Ishikawa (cell line): ENCODE results near the gene BFSP2.

Source experiments
- CEBPB ChIP-seq: IDR thresholded peaks from 2 replicates; pipeline ENCODE4 v1.6.1; 2012
- CREB1 ChIP-seq: IDR thresholded peaks from 2 replicates; pipeline ENCODE4 v1.6.1; 2012; ENCODE audit warnings: low read depth
- EGR1 ChIP-seq: IDR thresholded peaks from 2 replicates; pipeline ENCODE4 v1.6.1; 2012
- EP300 ChIP-seq: IDR thresholded peaks from 2 replicates; pipeline ENCODE4 v1.6.1; 2012; ENCODE audit warnings: borderline replicate concordance
- FOXM1 ChIP-seq: IDR thresholded peaks from 2 replicates; pipeline ENCODE4 v1.6.1; 2012; ENCODE audit warnings: low read depth, borderline replicate concordance
- MAX ChIP-seq: IDR thresholded peaks from 2 replicates; pipeline ENCODE4 v1.6.1; 2012
- NFIC ChIP-seq: IDR thresholded peaks from 2 replicates; pipeline ENCODE4 v1.6.1; 2012
- RAD21 ChIP-seq: IDR thresholded peaks from 2 replicates; pipeline ENCODE4 v1.6.1; 2012; ENCODE audit warnings: low read depth
- REST ChIP-seq: IDR thresholded peaks from 2 replicates; pipeline ENCODE4 v1.6.1; 2012; ENCODE audit warnings: low read depth, mild to moderate bottlenecking
- TAF1 ChIP-seq: IDR thresholded peaks from 2 replicates; pipeline ENCODE4 v1.6.1; 2012; ENCODE audit warnings: low read depth, mild to moderate bottlenecking
- TEAD4 ChIP-seq: IDR thresholded peaks from 2 replicates; pipeline ENCODE4 v1.6.1; 2012
- USF1 ChIP-seq: IDR thresholded peaks from 2 replicates; pipeline ENCODE4 v1.6.1; 2012
- YY1 ChIP-seq: IDR thresholded peaks from 2 replicates; pipeline ENCODE4 v1.6.1; 2012; ENCODE audit warnings: low read depth
- ZBTB7A ChIP-seq: IDR thresholded peaks from 2 replicates; pipeline ENCODE4 v1.6.1; 2012; ENCODE audit warnings: low read depth

DNA sequence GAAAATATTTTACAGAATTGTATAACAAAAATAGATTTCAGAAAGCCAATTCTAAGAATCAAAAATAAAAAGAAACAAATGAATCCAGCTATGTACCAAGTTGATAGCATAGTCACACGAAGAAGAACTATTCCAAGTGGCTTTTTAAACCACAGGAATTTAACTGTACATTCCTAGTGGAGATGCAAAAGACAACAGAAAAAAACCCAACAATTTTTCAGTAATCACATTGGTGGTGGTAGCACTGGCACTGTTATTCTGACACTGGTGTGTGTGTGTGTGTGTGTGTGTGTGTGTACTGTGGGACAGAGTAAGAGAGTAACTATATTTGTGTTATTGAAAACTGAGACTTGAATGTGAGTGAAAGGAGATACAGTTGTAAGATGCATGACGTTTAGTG, 9.1 kb downstream of the BFSP2 start:
- TF ChIP-seq RAD21 (no peak), TAF1 (no peak), TEAD4 (no peak), EP300 (no peak), YY1 (no peak), REST (no peak), MAX (no peak), NFIC (no peak), FOXM1 (no peak), ZBTB7A (no peak), USF1 (no peak), CREB1 (no peak), EGR1 (no peak), CEBPB (no peak)
